Endodermal cell (in vitro differentiated cells): ENCODE results near the gene ARID3C. TPM values are rescaled to one million over a fixed set of nuclear protein-coding genes. Genes with fewer than 3 reads are reported as not detected.
A peak's percentile ranks its signal among the peaks of the same experiment; 100 is the strongest.
"Not testable (repeated sequence)": the region's sequence is repeated elsewhere in the genome, so short reads cannot be mapped to it uniquely, and the experiment has no call there.

Experiments used
- DNase-seq: peaks from one replicate; pipeline ENCODE4 v3.0.0-alpha.2; 2017
- H3K27ac ChIP-seq: 2 replicates; pipeline ENCODE4 v1.5.1; 2013; ENCODE audit warnings: mild to moderate bottlenecking, low read depth, low read length, moderate library complexity
- H3K27me3 ChIP-seq: 2 replicates; pipeline ENCODE4 v1.6.1; 2013; ENCODE audit warnings: mild to moderate bottlenecking, low read length, moderate library complexity; ENCODE audit not compliant: insufficient read depth, control insufficient read depth, poor library complexity, severe bottlenecking
- H3K36me3 ChIP-seq: 2 replicates; pipeline ENCODE4 v1.7.0; 2013; ENCODE audit warnings: mild to moderate bottlenecking, low read length, moderate library complexity; ENCODE audit not compliant: control insufficient read depth, insufficient read depth
- H3K4me1 ChIP-seq: one replicate; pipeline ENCODE4 v1.7.0; 2013; ENCODE audit warnings: low read length; ENCODE audit not compliant: control insufficient read depth, insufficient read depth
- H3K4me3 ChIP-seq: 2 replicates; pipeline ENCODE4 v1.5.1; 2013; ENCODE audit warnings: mild to moderate bottlenecking, low read length, moderate library complexity
- H3K9ac ChIP-seq: 2 replicates; pipeline ENCODE4 v1.6.1; 2013; ENCODE audit warnings: mild to moderate bottlenecking, low read length, moderate library complexity; ENCODE audit not compliant: poor library complexity, severe bottlenecking; ENCODE audit errors: extremely low read depth
- H3K9me3 ChIP-seq: 2 replicates; pipeline ENCODE4 v1.6.1; 2013; ENCODE audit warnings: mild to moderate bottlenecking, low read length, moderate library complexity; ENCODE audit not compliant: control insufficient read depth
- H3K27ac Mint-ChIP-seq: 2 replicates; pipeline ENCODE4 v1.8.0; 2020; ENCODE audit warnings: mixed read lengths
- H3K27me3 Mint-ChIP-seq: 2 replicates; pipeline ENCODE4 v1.8.0; 2021; ENCODE audit warnings: mild to moderate bottlenecking, mixed read lengths; ENCODE audit not compliant: insufficient read depth
- H3K36me3 Mint-ChIP-seq: 2 replicates; pipeline ENCODE4 v1.8.0; 2020; ENCODE audit warnings: low read depth, mixed read lengths
- H3K4me1 Mint-ChIP-seq: 2 replicates; pipeline ENCODE4 v1.8.0; 2020; ENCODE audit warnings: mixed read lengths
- H3K4me3 Mint-ChIP-seq: 2 replicates; pipeline ENCODE4 v1.8.0; 2020; ENCODE audit warnings: mild to moderate bottlenecking, moderate library complexity, mixed read lengths
- H3K9me3 Mint-ChIP-seq: 2 replicates; pipeline ENCODE4 v1.8.0; 2020; ENCODE audit warnings: mild to moderate bottlenecking, mixed read lengths
- CTCF ChIP-seq: fragments of 200-600 bp; sonication (generic); conservative IDR thresholded peaks from 2 replicates; pipeline ENCODE4 v1.5.0; 2021; ENCODE audit warnings: antibody characterized with exemption, mild to moderate bottlenecking
- WGBS, 2 experiments: methylation state at CpG; one replicate each; pipeline versions ENCODE4 v1.1.5 to v1.1.7; 2013; ENCODE audit warnings: missing lambda C conversion rate in 2 of 2, mixed read lengths in 1 of 2; ENCODE audit not compliant: insufficient coverage in 1 of 2, insufficient read length in 1 of 2; 5-methylcytosine and 5-hydroxymethylcytosine counted together
- total RNA-seq, 2 donors: library from RNA; stranded (reverse); fragmentation: NEBNext Ultra II Directional in 1 of 2; extraction: Animal tissue kit (Norgen Biotek cat#: 25700) in 1 of 2; gene quantifications; 2 replicates in 1 of 2; 3 replicates in 1 of 2; pipeline ENCODE4 v1.2.1, GENCODE V29; 2021

ARID3C gene
- total RNA-seq, 2 donors from 2014 or later = 0.31 to 0.80 TPM

DNA sequence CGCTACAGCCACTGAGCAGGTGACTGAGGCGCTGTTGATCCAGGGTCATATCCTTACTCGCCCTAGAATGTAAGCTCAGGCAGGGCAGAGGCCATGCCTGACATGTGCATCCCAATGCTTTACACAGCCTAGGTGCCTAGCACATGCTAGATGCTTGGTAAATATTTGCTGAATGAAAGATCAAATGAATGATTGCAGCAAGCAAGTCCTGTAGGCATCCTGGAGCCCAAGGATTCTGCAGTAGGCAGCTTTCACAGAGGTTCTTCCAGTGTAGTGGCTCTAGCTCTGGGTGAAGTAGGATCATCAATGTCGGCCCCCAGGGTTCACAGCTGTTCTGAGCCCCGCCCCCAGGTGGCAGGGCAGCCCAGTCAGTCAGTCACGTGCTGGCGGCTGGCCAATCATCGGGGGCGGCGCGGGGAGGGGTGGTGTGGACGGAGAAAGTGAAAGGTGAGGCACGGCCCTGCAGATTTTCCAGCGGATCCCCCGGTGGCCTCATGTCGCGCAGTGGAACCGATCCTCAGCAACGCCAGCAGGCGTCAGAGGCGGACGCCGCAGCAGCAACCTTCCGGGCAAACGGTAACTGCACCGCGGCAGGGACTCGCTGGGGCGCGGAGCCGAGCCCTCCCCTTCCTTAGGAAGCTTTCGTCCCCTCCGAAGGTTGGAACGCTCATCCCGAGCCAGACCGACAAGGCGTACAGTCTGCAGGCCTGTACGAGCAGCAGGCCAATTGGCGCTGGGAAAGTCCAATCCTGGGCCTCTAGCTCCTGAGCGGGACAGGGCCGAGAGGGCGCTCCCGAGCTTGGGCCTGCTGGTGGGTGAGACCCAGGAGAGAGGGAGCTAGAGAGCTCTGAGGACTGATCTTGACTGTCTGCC, 17.6 kb upstream of the ARID3C start, which contains the start of gene GALT:
GALT (plus strand) TSS at position 465 of the 873 bp plus-strand sequence; CDS start at position 495, 30 bp downstream.
- Histone ChIP-seq H3K4me3 (peak within 1 kb of the TSS; percentile 87), H3K9ac (peak within 1 kb of the TSS; percentile 65), H3K36me3 (peaks cover 28% of the 10 kb centered on the region), H3K9me3 (no peaks in the 10 kb centered on the region), H3K27ac (peak within 1 kb of the TSS; percentile 62), H3K4me1 (peaks cover 14% of the 10 kb centered on the region), H3K27me3 (no peaks in the 10 kb centered on the region)
- peaks cover 20% of the 10 kb centered on the region for H3K36me3 Mint-ChIP-seq
- peak within 1 kb of the TSS; percentile 83 for H3K4me3 Mint-ChIP-seq
- TF ChIP-seq CTCF = peak; percentile 66
- H3K27ac Mint-ChIP-seq = peak within 1 kb of the TSS; percentile 89
- peak; percentile 99 for DNase-seq
- 6 to 10% methylated on average over 27 to 43 of the region's 43 CpGs for WGBS, 2 experiments
- peaks cover 30% of the 10 kb centered on the region for H3K4me1 Mint-ChIP-seq
- no peaks in the 10 kb centered on the region for H3K27me3 Mint-ChIP-seq
- H3K9me3 Mint-ChIP-seq = no peaks in the 10 kb centered on the region

GRCh38 chr9:34644766-34645314, 16.0 kb upstream of the ARID3C start:
- TF ChIP-seq CTCF = no peak
- Histone ChIP-seq H3K27ac (no peak overlapping the region), H3K4me3 (no peak overlapping the region), H3K36me3 (peaks cover 19% of the 10 kb centered on the region), H3K9ac (no peak overlapping the region), H3K27me3 (no peaks in the 10 kb centered on the region), H3K9me3 (no peaks in the 10 kb centered on the region), H3K4me1 (peaks cover 14% of the 10 kb centered on the region)
- Mint-ChIP-seq H3K9me3 (no peaks in the 10 kb centered on the region), H3K36me3 (peaks cover 17% of the 10 kb centered on the region), H3K4me1 (peaks cover 25% of the 10 kb centered on the region), H3K27me3 (no peaks in the 10 kb centered on the region), H3K4me3 (peak overlapping the region; percentile 14), H3K27ac (peak overlapping the region; percentile 71)
- no peak for DNase-seq

- DNase-seq = no peak
- Mint-ChIP-seq H3K27me3 (no peaks in the 10 kb centered on the region), H3K27ac (no peak overlapping the region), H3K4me3 (no peak overlapping the region), H3K4me1 (peaks cover 32% of the 10 kb centered on the region), H3K36me3 (no peaks in the 10 kb centered on the region), H3K9me3 (no peaks in the 10 kb centered on the region)
- no peak overlapping the region for H3K4me3 ChIP-seq
- 86 to 95% methylated on average over 1 of the region's 1 CpG for WGBS, 2 experiments
- H3K27me3 ChIP-seq = no peaks in the 10 kb centered on the region
- no peak overlapping the region for H3K9ac ChIP-seq
- TF ChIP-seq CTCF = no peak
- no peaks in the 10 kb centered on the region for H3K9me3 ChIP-seq
- peaks cover 8% of the 10 kb centered on the region for H3K4me1 ChIP-seq
- H3K36me3 ChIP-seq = no peaks in the 10 kb centered on the region
- H3K27ac ChIP-seq = no peak overlapping the region
These were observed 13.8 kb upstream of the ARID3C start for GRCh38 chr9:34642679-34643078.

- 82 to 92% methylated on average over 4 to 8 of the region's 8 CpGs for WGBS, 2 experiments
- peaks cover 11% of the 10 kb centered on the region for H3K36me3 Mint-ChIP-seq
These were observed 10.5 kb upstream of the ARID3C start for GRCh38 chr9:34639322-34639721.

More at GRCh38 chr9:34639322-34639721, 10.5 kb upstream of the ARID3C start:
- H3K4me3 Mint-ChIP-seq, H3K27ac Mint-ChIP-seq, DNase-seq, H3K9me3 ChIP-seq, H3K27me3 Mint-ChIP-seq, H3K9me3 Mint-ChIP-seq, H3K9ac ChIP-seq, H3K27me3 ChIP-seq, H3K27ac ChIP-seq, H3K4me3 ChIP-seq, H3K4me1 ChIP-seq, H3K36me3 ChIP-seq: not testable (repeated sequence)
- peaks cover 19% of the 10 kb centered on the region for H3K4me1 Mint-ChIP-seq
